Brain microvascular endothelial cell (primary cell): ENCODE results near the gene ARMC8.
"Not testable (repeated sequence)": the region's sequence is repeated elsewhere in the genome, so short reads cannot be mapped to it uniquely, and the experiment has no call there.

Experiments used
- DNase-seq: peaks from one replicate; pipeline ENCODE4 v3.0.0-alpha.2; 2020
- H3K27ac ChIP-seq: fragments of 250-450 bp; sonication (Bioruptor Pico); 2 replicates; pipeline ENCODE4 v1.5.1; 2020; ENCODE audit warnings: mild to moderate bottlenecking, moderate library complexity
- H3K27me3 ChIP-seq: fragments of 250-450 bp; sonication (Bioruptor Pico); replicated peaks from 2 replicates; pipeline ENCODE4 v1.5.1; 2020; ENCODE audit warnings: mild to moderate bottlenecking
- H3K36me3 ChIP-seq: fragments of 250-450 bp; sonication (Bioruptor Pico); replicated peaks from 2 replicates; pipeline ENCODE4 v1.5.1; 2020; ENCODE audit warnings: mild to moderate bottlenecking
- H3K4me3 ChIP-seq: 2 replicates; pipeline ENCODE4 v1.5.1; 2011; ENCODE audit warnings: low read depth, mild to moderate bottlenecking, control low read depth, low read length, moderate library complexity
- in situ Hi-C: cut with HindIII; loops from 2 replicates; pipeline ENCODE4 v1.10.0; 2017; ENCODE audit warnings: low sequenced_read_pairs, low pct_ligation_motif_present
- TF ChIP-seq, protein P1 (sequence below): IDR thresholded peaks from 2 replicates; pipeline ENCODE4 v1.5.1; 2011; ENCODE audit warnings: low read depth, mild to moderate bottlenecking, moderate library complexity, low read length, control low read depth, inconsistent platforms; ENCODE audit errors: missing control alignments

ARMC8 gene, protein sequence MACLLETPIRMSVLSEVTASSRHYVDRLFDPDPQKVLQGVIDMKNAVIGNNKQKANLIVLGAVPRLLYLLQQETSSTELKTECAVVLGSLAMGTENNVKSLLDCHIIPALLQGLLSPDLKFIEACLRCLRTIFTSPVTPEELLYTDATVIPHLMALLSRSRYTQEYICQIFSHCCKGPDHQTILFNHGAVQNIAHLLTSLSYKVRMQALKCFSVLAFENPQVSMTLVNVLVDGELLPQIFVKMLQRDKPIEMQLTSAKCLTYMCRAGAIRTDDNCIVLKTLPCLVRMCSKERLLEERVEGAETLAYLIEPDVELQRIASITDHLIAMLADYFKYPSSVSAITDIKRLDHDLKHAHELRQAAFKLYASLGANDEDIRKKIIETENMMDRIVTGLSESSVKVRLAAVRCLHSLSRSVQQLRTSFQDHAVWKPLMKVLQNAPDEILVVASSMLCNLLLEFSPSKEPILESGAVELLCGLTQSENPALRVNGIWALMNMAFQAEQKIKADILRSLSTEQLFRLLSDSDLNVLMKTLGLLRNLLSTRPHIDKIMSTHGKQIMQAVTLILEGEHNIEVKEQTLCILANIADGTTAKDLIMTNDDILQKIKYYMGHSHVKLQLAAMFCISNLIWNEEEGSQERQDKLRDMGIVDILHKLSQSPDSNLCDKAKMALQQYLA

DNA sequence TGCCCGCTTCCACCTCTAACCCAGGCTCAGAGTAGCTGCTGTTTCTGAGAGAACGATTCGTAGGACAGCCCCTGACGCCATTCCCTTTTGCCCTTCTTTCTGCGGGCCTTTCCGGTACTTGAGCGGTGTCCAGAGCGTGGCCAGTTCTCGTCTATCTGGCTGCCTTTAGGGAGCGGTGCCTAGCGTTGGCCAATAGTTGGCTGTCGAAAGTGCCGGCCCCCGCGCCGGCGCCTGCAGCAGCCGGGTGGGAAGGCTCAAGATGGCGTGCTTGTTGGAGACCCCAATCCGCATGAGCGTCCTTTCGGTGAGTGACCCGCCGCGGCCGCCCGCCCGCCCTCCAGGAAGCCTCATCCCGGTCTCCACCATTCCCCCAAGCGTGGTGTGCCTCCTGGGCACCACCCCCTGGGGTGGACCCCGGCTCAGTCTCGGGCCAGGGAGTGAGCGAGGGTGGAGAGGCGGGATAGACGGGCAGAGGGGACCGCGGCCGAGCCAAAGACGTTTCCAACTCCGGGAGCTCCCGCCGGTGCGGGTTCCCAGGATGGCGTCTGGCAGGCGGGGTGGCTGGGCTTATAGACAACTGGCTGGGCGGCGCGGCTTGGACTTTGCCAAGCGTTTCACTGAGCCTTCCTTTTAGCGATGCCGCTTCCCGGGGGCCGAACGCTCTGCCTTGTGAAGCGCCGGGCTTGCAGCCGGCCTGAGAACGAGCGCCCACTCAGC, at the start of gene ARMC8:
TSS of gene ARMC8 (plus strand) at position 6 of the 717 bp plus-strand sequence. CDS start at position 260, 254 bp downstream.
- TF ChIP-seq, protein P1, sequence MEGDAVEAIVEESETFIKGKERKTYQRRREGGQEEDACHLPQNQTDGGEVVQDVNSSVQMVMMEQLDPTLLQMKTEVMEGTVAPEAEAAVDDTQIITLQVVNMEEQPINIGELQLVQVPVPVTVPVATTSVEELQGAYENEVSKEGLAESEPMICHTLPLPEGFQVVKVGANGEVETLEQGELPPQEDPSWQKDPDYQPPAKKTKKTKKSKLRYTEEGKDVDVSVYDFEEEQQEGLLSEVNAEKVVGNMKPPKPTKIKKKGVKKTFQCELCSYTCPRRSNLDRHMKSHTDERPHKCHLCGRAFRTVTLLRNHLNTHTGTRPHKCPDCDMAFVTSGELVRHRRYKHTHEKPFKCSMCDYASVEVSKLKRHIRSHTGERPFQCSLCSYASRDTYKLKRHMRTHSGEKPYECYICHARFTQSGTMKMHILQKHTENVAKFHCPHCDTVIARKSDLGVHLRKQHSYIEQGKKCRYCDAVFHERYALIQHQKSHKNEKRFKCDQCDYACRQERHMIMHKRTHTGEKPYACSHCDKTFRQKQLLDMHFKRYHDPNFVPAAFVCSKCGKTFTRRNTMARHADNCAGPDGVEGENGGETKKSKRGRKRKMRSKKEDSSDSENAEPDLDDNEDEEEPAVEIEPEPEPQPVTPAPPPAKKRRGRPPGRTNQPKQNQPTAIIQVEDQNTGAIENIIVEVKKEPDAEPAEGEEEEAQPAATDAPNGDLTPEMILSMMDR = no peak
- in situ Hi-C loops = no loop called here
- DNase-seq = peak; percentile 40
- Histone ChIP-seq H3K36me3 (no peaks in the 10 kb centered on the region), H3K4me3 (peak within 1 kb of the TSS; percentile 91), H3K27me3 (no peaks in the 10 kb centered on the region), H3K27ac (peak within 1 kb of the TSS; percentile 98)

DNA sequence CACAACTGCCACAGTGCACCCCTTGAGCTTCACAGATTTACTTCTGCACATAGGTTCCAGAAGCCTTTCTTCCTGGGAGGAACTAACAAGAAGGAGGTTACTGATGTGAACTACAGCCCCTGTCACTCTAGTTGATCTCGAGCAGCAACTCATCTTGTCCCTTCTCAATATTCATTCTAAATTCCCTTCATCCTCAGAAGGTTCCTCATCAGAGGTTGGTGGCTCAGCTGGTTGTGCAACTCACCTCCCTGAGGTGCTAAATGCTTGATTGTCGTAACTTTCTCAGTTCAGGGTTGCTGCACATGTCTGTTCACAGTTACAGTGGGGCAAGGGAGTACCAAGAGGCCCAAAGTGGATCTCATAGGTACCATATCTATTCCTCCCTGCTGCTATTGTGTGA, 49.2 kb upstream of the ARMC8 start:
- no peaks in the 10 kb centered on the region for H3K36me3 ChIP-seq
- TF ChIP-seq, protein P1 = no peak
- no peak overlapping the region for H3K27ac ChIP-seq
- DNase-seq = no peak
- no peaks in the 10 kb centered on the region for H3K27me3 ChIP-seq
- in situ Hi-C loops = no loop called here
- no peak overlapping the region for H3K4me3 ChIP-seq

DNA sequence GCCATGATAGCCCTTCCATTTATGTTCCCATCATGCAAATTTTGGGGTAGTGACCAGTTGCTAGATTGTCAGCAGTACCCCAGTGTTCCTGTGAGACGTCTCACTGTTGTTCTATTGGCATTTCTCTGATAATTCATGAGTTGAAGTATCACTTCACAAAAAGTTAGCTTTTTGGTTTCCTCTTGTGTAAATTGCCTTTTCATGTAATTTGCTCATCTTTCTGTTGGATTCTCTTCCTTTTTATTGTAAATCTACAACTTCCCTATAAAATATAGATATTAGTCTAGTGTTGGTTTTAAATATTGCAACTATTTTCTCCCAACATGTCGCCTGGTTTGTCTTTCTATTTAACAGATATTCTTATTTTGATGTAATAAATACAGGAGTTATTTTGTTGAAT, 47.4 kb upstream of the ARMC8 start:
- Histone ChIP-seq H3K27ac (no peak overlapping the region), H3K36me3 (no peaks in the 10 kb centered on the region), H3K27me3 (no peaks in the 10 kb centered on the region), H3K4me3 (no peak overlapping the region)
- TF ChIP-seq, protein P1 = no peak
- no peak for DNase-seq
- in situ Hi-C loops = no loop called here

DNA sequence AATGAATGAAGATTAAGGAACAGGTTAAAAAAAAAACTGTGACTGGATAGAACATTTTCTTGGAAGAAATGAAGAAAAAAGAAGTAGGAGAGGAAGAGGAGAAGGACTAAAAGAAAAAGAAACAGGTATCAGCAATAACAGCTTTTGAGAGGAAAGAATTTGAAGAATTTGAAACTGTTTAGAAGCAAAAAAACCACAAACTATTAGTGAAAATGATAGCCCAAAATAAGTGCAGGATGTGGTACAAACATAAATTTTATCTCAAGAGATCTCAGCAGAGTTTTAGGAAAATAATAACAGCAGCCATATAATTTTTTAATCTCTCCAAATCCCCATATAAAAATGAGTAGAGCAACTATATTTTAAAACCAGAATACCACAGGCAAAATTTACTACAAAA, 46.2 kb upstream of the ARMC8 start:
- H3K4me3 ChIP-seq = no peak overlapping the region
- DNase-seq = no peak
- in situ Hi-C loops = no loop called here
- no peak overlapping the region for H3K27ac ChIP-seq
- TF ChIP-seq, protein P1 = no peak
- no peaks in the 10 kb centered on the region for H3K36me3 ChIP-seq
- H3K27me3 ChIP-seq = no peaks in the 10 kb centered on the region

DNA sequence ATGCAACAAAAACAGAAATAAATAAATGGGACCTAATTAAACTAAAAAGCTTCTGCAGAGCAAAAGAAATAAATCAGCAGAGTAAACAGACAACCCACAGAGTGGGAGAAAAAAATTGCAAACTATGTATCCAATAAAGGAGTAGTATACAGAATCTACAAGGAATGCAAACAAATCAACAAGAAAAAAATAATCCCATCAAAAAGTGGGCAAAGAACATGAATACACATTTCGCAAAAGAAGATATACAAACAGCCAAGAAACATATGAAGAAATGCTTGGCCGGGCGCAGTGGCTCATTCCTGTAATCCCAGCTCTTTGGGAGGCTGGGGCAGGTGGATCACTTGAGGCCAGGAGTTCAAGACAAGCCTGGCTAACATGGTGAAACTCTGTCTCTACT, 44.9 kb upstream of the ARMC8 start:
- H3K36me3 ChIP-seq, DNase-seq, in situ Hi-C loops, H3K4me3 ChIP-seq, H3K27ac ChIP-seq, H3K27me3 ChIP-seq: not testable (repeated sequence)

DNA sequence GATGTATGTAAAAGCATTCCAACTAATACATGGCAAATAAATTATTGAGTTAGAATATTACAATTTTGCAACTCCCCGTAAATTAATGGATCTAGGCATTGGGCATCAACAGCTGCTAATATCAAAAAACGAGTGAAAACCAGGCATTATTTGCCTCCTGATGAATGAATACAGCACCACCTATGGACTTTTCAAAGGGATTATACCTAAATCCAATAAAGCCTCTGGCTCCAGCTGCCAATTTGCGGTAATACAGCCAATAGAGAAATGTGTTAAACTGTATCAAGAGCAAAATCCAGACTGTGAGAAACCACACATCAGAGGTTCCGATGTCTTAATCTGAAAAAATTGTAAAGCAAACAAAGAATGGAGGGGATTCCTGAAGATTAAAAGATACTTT, 38.6 kb upstream of the ARMC8 start:
- no peaks in the 10 kb centered on the region for H3K36me3 ChIP-seq
- no peak overlapping the region for H3K27ac ChIP-seq
- TF ChIP-seq, protein P1 = no peak
- in situ Hi-C loops = no loop called here
- H3K27me3 ChIP-seq = no peaks in the 10 kb centered on the region
- no peak for DNase-seq
- H3K4me3 ChIP-seq = no peak overlapping the region
